ENCODE data around the gene SLC25A40.
"Not testable (repeated sequence)": the region's sequence is repeated elsewhere in the genome, so short reads cannot be mapped to it uniquely, and the experiment has no call there.

SLC25A40 gene, protein sequence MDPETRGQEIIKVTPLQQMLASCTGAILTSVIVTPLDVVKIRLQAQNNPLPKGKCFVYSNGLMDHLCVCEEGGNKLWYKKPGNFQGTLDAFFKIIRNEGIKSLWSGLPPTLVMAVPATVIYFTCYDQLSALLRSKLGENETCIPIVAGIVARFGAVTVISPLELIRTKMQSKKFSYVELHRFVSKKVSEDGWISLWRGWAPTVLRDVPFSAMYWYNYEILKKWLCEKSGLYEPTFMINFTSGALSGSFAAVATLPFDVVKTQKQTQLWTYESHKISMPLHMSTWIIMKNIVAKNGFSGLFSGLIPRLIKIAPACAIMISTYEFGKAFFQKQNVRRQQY

DNA sequence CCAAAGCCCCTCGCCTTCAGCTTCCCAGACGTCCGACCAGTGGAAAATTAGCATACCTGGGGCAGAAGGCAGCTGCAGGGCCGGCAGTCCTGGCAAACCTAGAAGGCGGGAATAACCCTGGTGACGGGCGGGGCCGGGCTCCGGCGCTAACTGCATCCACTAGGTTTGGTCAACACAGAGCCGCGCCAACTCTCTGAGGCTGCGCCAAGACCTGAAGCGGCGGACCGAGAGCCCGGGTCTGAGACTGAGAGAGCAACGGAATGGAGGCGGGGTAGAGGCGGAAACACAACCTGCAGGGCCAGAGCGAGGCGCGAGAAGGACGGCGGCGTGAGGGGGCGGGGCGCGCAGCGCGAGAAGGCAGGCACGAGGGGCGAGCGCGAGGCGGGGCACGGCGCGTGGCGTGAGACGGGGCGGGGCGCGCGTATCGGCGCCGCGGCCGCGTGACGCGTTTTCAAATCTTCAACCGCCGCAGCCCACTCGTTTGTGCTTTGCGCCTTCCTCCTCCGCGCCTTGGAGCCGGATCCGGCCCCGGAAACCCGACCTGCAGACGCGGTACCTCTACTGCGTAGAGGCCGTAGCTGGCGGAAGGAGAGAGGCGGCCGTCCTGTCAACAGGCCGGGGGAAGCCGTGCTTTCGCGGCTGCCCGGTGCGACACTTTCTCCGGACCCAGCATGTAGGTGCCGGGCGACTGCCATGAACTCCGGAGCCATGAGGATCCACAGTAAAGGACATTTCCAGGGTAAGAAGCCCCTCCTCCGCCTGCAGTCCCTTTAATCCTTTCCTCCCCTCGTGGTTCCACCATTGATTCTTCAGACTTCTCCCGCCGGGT, at the start of gene SLC25A40, which contains the start of gene DBF4:
SLC25A40 (minus strand) TSS at position 321 of the 829 bp plus-strand sequence. CDS start 17,633 bp downstream, outside the sequence.
DBF4 (plus strand) TSS at position 454 of the 829 bp plus-strand sequence; CDS start at position 694, 240 bp downstream.
- peak; percentile 94 to 95 for DNase-seq (ENCODE audit: low read depth in 2 of 2)
- H3K4me3 ChIP-seq (replicated peaks in 1 of 2; ENCODE audit: low read depth in 2 of 2, low read length in 2 of 2): peak within 1 kb of the TSS; percentile 85 to 90
- TF ChIP-seq, protein P1, sequence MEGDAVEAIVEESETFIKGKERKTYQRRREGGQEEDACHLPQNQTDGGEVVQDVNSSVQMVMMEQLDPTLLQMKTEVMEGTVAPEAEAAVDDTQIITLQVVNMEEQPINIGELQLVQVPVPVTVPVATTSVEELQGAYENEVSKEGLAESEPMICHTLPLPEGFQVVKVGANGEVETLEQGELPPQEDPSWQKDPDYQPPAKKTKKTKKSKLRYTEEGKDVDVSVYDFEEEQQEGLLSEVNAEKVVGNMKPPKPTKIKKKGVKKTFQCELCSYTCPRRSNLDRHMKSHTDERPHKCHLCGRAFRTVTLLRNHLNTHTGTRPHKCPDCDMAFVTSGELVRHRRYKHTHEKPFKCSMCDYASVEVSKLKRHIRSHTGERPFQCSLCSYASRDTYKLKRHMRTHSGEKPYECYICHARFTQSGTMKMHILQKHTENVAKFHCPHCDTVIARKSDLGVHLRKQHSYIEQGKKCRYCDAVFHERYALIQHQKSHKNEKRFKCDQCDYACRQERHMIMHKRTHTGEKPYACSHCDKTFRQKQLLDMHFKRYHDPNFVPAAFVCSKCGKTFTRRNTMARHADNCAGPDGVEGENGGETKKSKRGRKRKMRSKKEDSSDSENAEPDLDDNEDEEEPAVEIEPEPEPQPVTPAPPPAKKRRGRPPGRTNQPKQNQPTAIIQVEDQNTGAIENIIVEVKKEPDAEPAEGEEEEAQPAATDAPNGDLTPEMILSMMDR (IDR thresholded peaks at IDR 0.05; ENCODE audit: low read depth, low read length): no peak

- DNase-seq (ENCODE audit: low read depth in 2 of 2); H3K4me3 ChIP-seq (replicated peaks in 1 of 2; ENCODE audit: low read depth in 2 of 2, low read length in 2 of 2): not testable (repeated sequence)
These were observed 46.7 kb upstream of the SLC25A40 start for GRCh38 chr7:87922759-87923395.

DNA sequence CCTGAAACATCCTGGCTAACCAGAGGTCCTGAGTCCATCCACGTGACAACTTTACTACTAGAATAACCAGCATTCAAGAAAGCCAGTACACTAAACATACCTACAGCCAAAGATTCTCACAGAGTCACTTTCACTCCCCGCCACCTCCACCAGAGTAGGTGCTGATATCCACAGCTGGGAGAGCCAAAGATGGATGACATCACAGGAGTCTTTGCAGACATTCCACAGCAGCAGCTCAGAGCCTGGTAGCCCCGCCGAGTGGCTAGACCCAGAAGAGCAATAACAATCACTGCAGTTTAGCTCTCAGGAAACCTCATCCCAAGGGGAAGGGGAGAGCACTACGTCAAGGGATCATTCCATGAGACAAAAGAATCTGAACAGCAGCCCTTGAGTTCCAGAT, 44.4 kb upstream of the SLC25A40 start:
- TF ChIP-seq, protein P1 (IDR thresholded peaks at IDR 0.05; ENCODE audit: low read depth, low read length): no peak
- H3K4me3 ChIP-seq (replicated peaks in 1 of 2; ENCODE audit: low read depth in 2 of 2, low read length in 2 of 2): no peak overlapping the region
- peak in 1 of 2 donors; percentile 26 for DNase-seq (ENCODE audit: low read depth in 2 of 2)

DNA sequence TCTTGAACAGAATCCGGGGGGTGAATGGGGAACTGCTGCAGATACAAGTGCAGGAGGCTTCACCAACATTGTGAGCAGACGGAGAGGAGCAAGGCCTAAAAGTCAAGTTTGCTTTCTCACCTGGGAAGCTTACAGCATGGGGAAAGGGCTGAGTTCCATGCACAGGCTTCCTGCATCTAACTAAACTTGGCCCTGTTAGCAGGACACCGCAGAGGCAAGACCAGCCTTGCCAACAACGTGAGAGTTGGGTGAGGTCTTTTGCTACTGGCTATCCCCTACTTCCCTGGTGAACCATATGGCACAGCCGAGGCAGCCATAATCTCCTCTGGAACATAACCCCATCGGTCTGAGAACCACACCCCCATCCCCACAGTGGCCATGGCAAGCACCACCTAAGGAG, 43.7 kb upstream of the SLC25A40 start:
- DNase-seq (ENCODE audit: low read depth in 2 of 2): no peak
- no peak overlapping the region for H3K4me3 ChIP-seq (replicated peaks in 1 of 2; ENCODE audit: low read depth in 2 of 2, low read length in 2 of 2)
- TF ChIP-seq, protein P1 (IDR thresholded peaks at IDR 0.05; ENCODE audit: low read depth, low read length): no peak

DNA sequence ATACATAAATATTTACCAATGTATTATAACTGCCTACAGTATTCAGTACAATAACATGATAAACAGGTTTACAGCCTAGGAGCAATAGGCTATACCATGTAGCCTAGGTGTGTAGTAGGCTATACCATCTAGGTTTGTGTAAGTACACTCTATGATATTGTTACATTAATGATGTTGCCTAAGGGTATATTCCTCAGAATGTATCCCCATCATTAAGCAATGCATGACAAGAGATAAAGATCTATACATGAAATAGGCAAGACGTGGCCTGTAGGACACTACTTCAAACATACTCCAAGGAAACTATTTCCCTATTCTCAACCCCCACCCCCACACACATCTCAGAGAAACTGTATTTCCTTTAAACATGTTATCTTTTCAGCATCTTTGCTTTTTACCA, 42.6 kb upstream of the SLC25A40 start:
- TF ChIP-seq, protein P1 (IDR thresholded peaks at IDR 0.05; ENCODE audit: low read depth, low read length): no peak
- no peak for DNase-seq (ENCODE audit: low read depth in 2 of 2)
- H3K4me3 ChIP-seq (replicated peaks in 1 of 2; ENCODE audit: low read depth in 2 of 2, low read length in 2 of 2): no peak overlapping the region

GRCh38 chr7:87912121-87912520, 36.0 kb upstream of the SLC25A40 start:
- TF ChIP-seq, protein P1 (IDR thresholded peaks at IDR 0.05; ENCODE audit: low read depth, low read length): no peak
- no peak overlapping the region for H3K4me3 ChIP-seq (replicated peaks in 1 of 2; ENCODE audit: low read depth in 2 of 2, low read length in 2 of 2)
- no peak for DNase-seq (ENCODE audit: low read depth in 2 of 2)

DNA sequence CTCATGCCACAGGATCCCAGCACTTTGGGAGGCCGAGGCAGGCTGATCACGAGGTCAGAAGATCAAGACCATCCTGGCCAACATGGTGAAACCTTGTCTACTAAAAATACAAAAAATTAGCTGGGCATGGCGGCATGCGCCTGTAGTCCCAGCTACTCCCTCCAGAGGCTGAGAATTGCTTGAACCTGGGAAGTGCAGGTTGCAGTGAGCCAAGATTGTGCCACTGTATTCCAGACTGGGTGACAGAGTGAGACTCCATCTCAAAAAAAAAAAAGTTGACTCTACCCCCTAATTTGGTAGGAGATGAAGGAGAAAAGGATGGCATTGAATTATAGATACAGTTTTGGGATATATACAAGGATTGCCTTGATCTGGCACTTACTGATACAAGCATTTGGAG, 32.7 kb upstream of the SLC25A40 start:
- not testable (repeated sequence) for DNase-seq (ENCODE audit: low read depth in 2 of 2); H3K4me3 ChIP-seq (replicated peaks in 1 of 2; ENCODE audit: low read depth in 2 of 2, low read length in 2 of 2)

DNA sequence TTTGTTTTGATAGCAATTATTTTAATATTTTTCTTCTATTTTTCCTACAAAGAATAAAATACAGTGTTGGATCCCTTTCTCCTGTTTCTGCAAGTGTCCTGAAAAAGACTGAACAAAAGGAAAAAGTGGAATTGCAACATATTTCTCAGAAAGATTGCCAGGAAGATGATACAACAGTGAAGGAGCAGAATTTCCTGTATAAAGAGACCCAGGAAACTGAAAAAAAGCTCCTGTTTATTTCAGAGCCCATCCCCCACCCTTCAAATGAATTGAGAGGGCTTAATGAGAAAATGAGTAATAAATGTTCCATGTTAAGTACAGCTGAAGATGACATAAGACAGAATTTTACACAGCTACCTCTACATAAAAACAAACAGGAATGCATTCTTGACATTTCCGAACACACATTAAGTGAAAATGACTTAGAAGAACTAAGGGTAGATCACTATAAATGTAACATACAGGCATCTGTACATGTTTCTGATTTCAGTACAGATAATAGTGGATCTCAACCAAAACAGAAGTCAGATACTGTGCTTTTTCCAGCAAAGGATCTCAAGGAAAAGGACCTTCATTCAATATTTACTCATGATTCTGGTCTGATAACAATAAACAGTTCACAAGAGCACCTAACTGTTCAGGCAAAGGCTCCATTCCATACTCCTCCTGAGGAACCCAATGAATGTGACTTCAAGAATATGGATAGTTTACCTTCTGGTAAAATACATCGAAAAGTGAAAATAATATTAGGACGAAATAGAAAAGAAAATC, 31.2 kb upstream of the SLC25A40 start:
- peak; percentile 53 to 55 for DNase-seq (ENCODE audit: low read depth in 2 of 2)
- not testable (repeated sequence) for H3K4me3 ChIP-seq (replicated peaks in 1 of 2; ENCODE audit: low read depth in 2 of 2, low read length in 2 of 2)

Measured in cardiac fibroblast (primary cell).